ENCODE measurements around the gene CXCR6.

The CXCR6 gene

GRCh38 chr3:45966950-45967640, 23.8 kb downstream of the CXCR6 start:
- no peak for DNase-seq (ENCODE audit: low read depth in 2 of 3, low spot score in 1 of 3)

- DNase-seq (ENCODE audit: low read depth in 2 of 3, low spot score in 1 of 3) = no peak
Observed at GRCh38 chr3:45967724-45968123, 24.5 kb downstream of the CXCR6 start.

- DNase-seq (ENCODE audit: low read depth in 2 of 3, low spot score in 1 of 3) = no peak
Observed at GRCh38 chr3:45968149-45968548, 24.9 kb downstream of the CXCR6 start.

GRCh38 chr3:45968706-45969105, 25.4 kb downstream of the CXCR6 start:
- DNase-seq (ENCODE audit: low read depth in 2 of 3, low spot score in 1 of 3) = no peak

GRCh38 chr3:45969116-45969515, 25.9 kb downstream of the CXCR6 start:
- DNase-seq (ENCODE audit: low read depth in 2 of 3, low spot score in 1 of 3) = no peak

GRCh38 chr3:45969953-45970352, 26.7 kb downstream of the CXCR6 start:
- DNase-seq (ENCODE audit: low read depth in 2 of 3, low spot score in 1 of 3) = no peak

GRCh38 chr3:45972534-45973402, 29.5 kb downstream of the CXCR6 start:
- DNase-seq (ENCODE audit: low read depth in 2 of 3, low spot score in 1 of 3) = no peak

- DNase-seq (ENCODE audit: low read depth in 2 of 3, low spot score in 1 of 3) = no peak
Observed at GRCh38 chr3:45974686-45975085, 31.4 kb downstream of the CXCR6 start.

- DNase-seq (ENCODE audit: low read depth in 2 of 3, low spot score in 1 of 3) = no peak
Observed at GRCh38 chr3:45975686-45976085, 32.4 kb downstream of the CXCR6 start.

GRCh38 chr3:45976191-45977091, 33.2 kb downstream of the CXCR6 start:
- no peak for DNase-seq (ENCODE audit: low read depth in 2 of 3, low spot score in 1 of 3)

GRCh38 chr3:45978006-45978761, 34.9 kb downstream of the CXCR6 start:
- peak in 2 of 3 donors; percentile 38 to 63 for DNase-seq (ENCODE audit: low read depth in 2 of 3, low spot score in 1 of 3)

- no peak for DNase-seq (ENCODE audit: low read depth in 2 of 3, low spot score in 1 of 3)
Observed at GRCh38 chr3:45979378-45979777, 36.1 kb downstream of the CXCR6 start.

GRCh38 chr3:45980229-45980813, 37.1 kb downstream of the CXCR6 start:
- DNase-seq (ENCODE audit: low read depth in 2 of 3, low spot score in 1 of 3) = no peak

GRCh38 chr3:45980819-45981218, 37.6 kb downstream of the CXCR6 start:
- no peak for DNase-seq (ENCODE audit: low read depth in 2 of 3, low spot score in 1 of 3)

- no peak for DNase-seq (ENCODE audit: low read depth in 2 of 3, low spot score in 1 of 3)
Observed at GRCh38 chr3:45981346-45982074, 38.2 kb downstream of the CXCR6 start.

GRCh38 chr3:45983770-45984169, 40.5 kb downstream of the CXCR6 start:
- DNase-seq (ENCODE audit: low read depth in 2 of 3, low spot score in 1 of 3) = no peak

GRCh38 chr3:45984331-45985312, 41.4 kb downstream of the CXCR6 start:
- no peak for DNase-seq (ENCODE audit: low read depth in 2 of 3, low spot score in 1 of 3)

- DNase-seq (ENCODE audit: low read depth in 2 of 3, low spot score in 1 of 3) = no peak
Observed at GRCh38 chr3:45985532-45986302, 42.5 kb downstream of the CXCR6 start.
